ENCODE data around the gene HOXA3. TPM values are rescaled to one million over a fixed set of nuclear protein-coding genes. Genes with fewer than 3 reads are reported as not detected.

HOXA3 gene
- total and polyA plus RNA-seq, 2 of the 8 experiments (the other 6 are each of a cell fraction or from before 2014, with no cell fraction given): not detected

GRCh38 chr7:27147199-27148030 lies 5.0 kb downstream of the HOXA3 start, which contains the start of gene HOXA6:
Gene HOXA6 (minus strand): TSS chr7:27147774. CDS start chr7:27147749, 25 bp downstream.
- no peak within 1 kb of the TSS for H3K14ac ChIP-seq (ENCODE audit: insufficient read length)
- H4K8ac ChIP-seq (ENCODE audit: extremely low read depth, insufficient read depth, low read length): no peak within 1 kb of the TSS
- DNase-seq (ENCODE audit: low read depth in 1 of 2, low spot score in 2 of 2) (peak in 1 of 2 experiments; percentile 56), FAIRE-seq (no peak)
- H3K4me1 ChIP-seq (replicated peaks in 1 of 4; ENCODE audit: control insufficient read depth in 3 of 4, insufficient read depth in 4 of 4, low read length in 3 of 4): peaks cover 0 to 9% (median 6%) of the 10 kb centered on the region in 4 experiments; a peak in 5 of 7 replicates
- peaks cover 33% of the 10 kb centered on the region in 2 experiments for H4K20me1 ChIP-seq (replicated peaks in 1 of 2; ENCODE audit: control insufficient read depth in 1 of 2, insufficient read depth in 2 of 2, low read length in 2 of 2)
- peaks cover 11% of the 10 kb centered on the region for H3K23me2 ChIP-seq (ENCODE audit: low read depth, low read length)
- H3K79me1 ChIP-seq (ENCODE audit: low read depth, low read length): no peaks in the 10 kb centered on the region
- H3K4me3 ChIP-seq (ENCODE audit: extremely low read depth in 1 of 4, insufficient read depth in 2 of 4, low read depth in 3 of 4, low read length in 4 of 4): peak within 1 kb of the TSS in 1 of 4 experiments; percentile 42; a peak in 3 of 8 replicates
- no peak within 1 kb of the TSS for H2BK20ac ChIP-seq (ENCODE audit: low read length)
- TF ChIP-seq USF2 (IDR thresholded peaks at IDR 0.05; ENCODE audit: low read length) (peak; percentile 46; the same call in 1 of the 2 replicates), CBX5 (IDR thresholded peaks at IDR 0.05; ENCODE audit: low read depth, low read length) (no peak), RFX5 (IDR thresholded peaks at IDR 0.05; ENCODE audit: borderline replicate concordance, low read depth, low read length) (no peak), CREB1 (IDR thresholded peaks at IDR 0.05) (0 out of 2 replicates have a peak, but pooled peaks have one; percentile 5), SP2 (IDR thresholded peaks at IDR 0.05; ENCODE audit: low read length) (no peak), SRF (IDR thresholded peaks at IDR 0.05; ENCODE audit: low read depth, low read length) (no peak), KDM4A (IDR thresholded peaks at IDR 0.05; ENCODE audit: low read depth, low read length, severe bottlenecking) (peak; percentile 34), RNF2 (IDR thresholded peaks at IDR 0.05; ENCODE audit: borderline replicate concordance, low read depth, low read length, missing control alignments, poor library complexity, severe bottlenecking) (peak; percentile 62), EZH2 (IDR thresholded peaks at IDR 0.05; ENCODE audit: low read depth, low read length, severe bottlenecking) (peak; percentile 92), SUZ12 (IDR thresholded peaks at IDR 0.05; ENCODE audit: low read length) (peak; percentile 71)
- no peak within 1 kb of the TSS for H2AFZ ChIP-seq (ENCODE audit: low read length)
- peak within 1 kb of the TSS; percentile 40 to 59 for H3K4me2 ChIP-seq (ENCODE audit: insufficient read depth in 1 of 2, low read depth in 2 of 2, low read length in 2 of 2)
- no peak within 1 kb of the TSS for H2BK120ac ChIP-seq (replicated peaks; ENCODE audit: low read depth, low read length)
- no peak within 1 kb of the TSS for H2BK15ac ChIP-seq (ENCODE audit: low read length)
- no peak within 1 kb of the TSS for H2BK5ac ChIP-seq (ENCODE audit: low read depth, low read length)
- no peak within 1 kb of the TSS for H3K23ac ChIP-seq (ENCODE audit: insufficient read length)
- ChIA-PET CTCF (ENCODE audit: partially characterized antibody) (interaction anchor here (1.0 to 12.5 kb wide), 7 partner anchors 12 to 293 kb away, joined by 3 to 123 read pairs (median 10); partner anchors contain the start of gene HOXA1), POLR2A (ENCODE audit: partially characterized antibody) (no interaction called here)
- no peak within 1 kb of the TSS for H3K9ac ChIP-seq (replicated peaks in 1 of 4; ENCODE audit: extremely low read depth in 1 of 4, low read depth in 3 of 4, low read length in 3 of 4)
- H3K79me2 ChIP-seq (ENCODE audit: control insufficient read depth in 1 of 2, insufficient read depth in 2 of 2, low read length in 2 of 2): no peaks in the 10 kb centered on the region
- H3K36me3 ChIP-seq (ENCODE audit: control insufficient read depth in 2 of 4, insufficient read depth in 4 of 4, low read length in 3 of 4): peaks cover 0 to 6% (median 0%) of the 10 kb centered on the region in 4 experiments; a peak in 1 of 8 replicates
- 17% methylated on average over 39 of the region's 63 CpGs; no CpG with 5 or more reads in 1 of the 2 experiments for WGBS, 2 experiments (ENCODE audit: extremely low coverage in 1 of 2, insufficient coverage in 1 of 2, insufficient read length in 1 of 2, insufficient replicate concordance in 2 of 2, low coverage in 1 of 2, low lambda C conversion rate in 2 of 2, missing lambda C conversion rate in 1 of 2)
- H3K27ac ChIP-seq (ENCODE audit: low read depth, low read length): no peak within 1 kb of the TSS
- no peak within 1 kb of the TSS for H3K18ac ChIP-seq (ENCODE audit: extremely low read depth, low read length)
- H3K56ac ChIP-seq (replicated peaks; ENCODE audit: insufficient read length, low read depth, low read length): no peak within 1 kb of the TSS
- H4K5ac ChIP-seq (ENCODE audit: insufficient read length, low read depth, low read length): no peak within 1 kb of the TSS
- no peak within 1 kb of the TSS for H4K91ac ChIP-seq (replicated peaks; ENCODE audit: insufficient read length, low read length)
- H3K9me3 ChIP-seq (ENCODE audit: insufficient read depth in 2 of 2, low read depth in 1 of 2, low read length in 1 of 2): peaks cover 0 to 3% of the 10 kb centered on the region in 2 experiments; a peak in 1 of 4 replicates
- H3K4ac ChIP-seq (replicated peaks; ENCODE audit: insufficient read length, low read depth, low read length): no peak within 1 kb of the TSS
- 0 out of 2 replicates have a peak within 1 kb of the TSS, but pooled peaks have one; percentile 10 for H2AK5ac ChIP-seq (ENCODE audit: low read depth, low read length)
- peaks cover 96 to 100% (median 99%) of the 10 kb centered on the region in 4 experiments for H3K27me3 ChIP-seq (replicated peaks in 1 of 4; ENCODE audit: control insufficient read depth in 3 of 4, extremely low read depth in 1 of 4, insufficient read depth in 3 of 4, low read length in 3 of 4)
- H2BK12ac ChIP-seq (ENCODE audit: low read depth, low read length): no peak within 1 kb of the TSS
